ENCODE data around the gene TIGD6. TPM values are rescaled to one million over a fixed set of nuclear protein-coding genes. Genes with fewer than 3 reads are reported as not detected.
"Not testable (repeated sequence)": the region's sequence is repeated elsewhere in the genome, so short reads cannot be mapped to it uniquely, and the experiment has no call there.

TIGD6 gene
- total and polyA plus RNA-seq, 5 experiments from 2014 or later: 2.7 to 6.3 (median 4.5) TPM

DNA sequence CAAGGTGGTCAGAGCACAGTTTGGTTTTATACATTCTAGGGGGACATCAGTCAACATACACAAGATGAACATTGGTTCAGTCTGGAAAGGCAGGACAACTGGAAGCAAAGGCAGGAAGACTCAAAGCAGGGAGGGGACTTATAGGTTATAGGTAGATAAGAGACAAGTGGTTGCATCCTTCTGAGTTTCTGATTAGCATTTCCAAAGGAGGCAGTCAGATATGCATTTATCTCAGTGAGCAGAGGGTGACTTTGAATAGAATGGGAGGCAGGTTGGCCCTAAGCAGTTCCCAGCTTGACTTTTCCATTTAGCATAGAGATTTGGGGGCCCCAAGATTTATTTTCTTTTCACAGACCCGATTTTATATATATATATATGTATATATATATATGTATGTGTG lies 27.6 kb upstream of the TIGD6 start:
- ATAC-seq, H3K4me3 Mint-ChIP-seq, DNase-seq, POLR2A ChIA-PET, H3K27me3 Mint-ChIP-seq, H3K27ac Mint-ChIP-seq, H3K9me3 Mint-ChIP-seq, H3K4me1 Mint-ChIP-seq: not testable (repeated sequence)
- H3K36me3 Mint-ChIP-seq: peaks cover 5 to 90% (median 34%) of the 10 kb centered on the region in 3 donors

DNA sequence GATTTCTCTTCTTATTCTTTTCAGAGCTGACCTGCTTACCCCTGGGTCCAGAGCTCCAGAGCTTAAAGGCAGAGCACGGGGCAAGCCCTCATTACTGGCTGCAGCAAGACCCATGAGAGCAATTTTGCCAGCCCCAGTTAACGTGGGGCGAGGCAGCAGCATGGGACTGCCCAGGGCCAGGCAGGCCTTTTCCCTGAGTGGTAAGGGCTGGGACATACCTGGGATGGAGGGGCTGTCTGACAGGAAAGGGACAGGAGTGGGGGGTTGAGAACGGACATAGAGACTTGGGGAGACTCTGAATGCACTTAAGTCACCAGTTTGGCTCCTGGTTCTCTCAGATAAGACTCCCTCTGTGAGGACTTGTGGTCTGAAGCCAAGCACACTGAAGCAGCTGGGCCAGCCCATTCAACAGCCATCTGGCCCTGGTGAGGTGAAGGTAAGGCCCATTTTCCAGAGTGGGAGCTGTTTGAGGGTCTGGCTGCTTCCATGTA lies 26.3 kb upstream of the TIGD6 start:
- POLR2A ChIA-PET: no interaction called here
- Mint-ChIP-seq H3K36me3 (peaks cover 4 to 90% (median 28%) of the 10 kb centered on the region in 3 donors), H3K4me3 (no peak overlapping the region), H3K4me1 (peaks cover 0 to 7% (median 0%) of the 10 kb centered on the region in 4 donors), H3K27me3 (no peaks in the 10 kb centered on the region), H3K27ac (peak overlapping the region in 2 of 10 donors; percentile 28 to 58), H3K9me3 (no peaks in the 10 kb centered on the region)
- DNase-seq (no peak), ATAC-seq (no peak)

DNA sequence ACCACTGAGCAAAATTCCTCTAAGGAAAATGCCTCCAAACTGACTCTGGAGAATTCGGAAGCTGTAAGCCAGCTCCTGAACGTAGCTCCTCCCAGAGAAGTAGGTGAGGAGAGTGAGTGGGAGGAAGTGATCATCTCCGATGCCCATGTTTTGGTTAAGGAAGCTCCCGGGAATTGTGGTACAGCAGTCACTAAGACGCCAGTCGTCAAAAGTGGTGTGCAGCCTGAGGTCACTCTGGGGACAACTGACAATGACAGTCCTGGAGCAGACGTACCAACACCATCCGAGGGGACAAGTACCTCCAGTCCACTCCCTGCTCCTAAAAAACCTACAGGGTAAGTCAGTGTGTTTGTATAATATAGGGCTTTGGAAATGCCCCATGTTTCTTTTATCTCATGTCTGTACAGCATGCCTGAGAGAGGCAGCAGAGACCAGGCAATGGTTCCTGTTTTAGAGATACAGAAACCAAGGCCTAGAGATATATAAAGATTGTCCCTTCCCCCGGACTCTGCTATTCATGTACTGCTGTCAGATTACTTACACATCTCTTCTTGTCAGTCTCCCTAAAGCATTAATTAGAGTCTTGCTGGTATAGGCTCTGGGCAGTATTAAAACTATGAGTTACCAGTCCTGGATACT lies 24.0 kb upstream of the TIGD6 start:
- Mint-ChIP-seq H3K4me1 (peaks cover 0 to 7% (median under 1%) of the 10 kb centered on the region in 4 donors), H3K4me3 (no peak overlapping the region), H3K9me3 (no peaks in the 10 kb centered on the region), H3K27ac (no peak overlapping the region), H3K27me3 (no peaks in the 10 kb centered on the region), H3K36me3 (peaks cover under 1 to 92% (median 27%) of the 10 kb centered on the region in 3 donors)
- no peak for DNase-seq
- no peak for ATAC-seq
- POLR2A ChIA-PET: no interaction called here

DNA sequence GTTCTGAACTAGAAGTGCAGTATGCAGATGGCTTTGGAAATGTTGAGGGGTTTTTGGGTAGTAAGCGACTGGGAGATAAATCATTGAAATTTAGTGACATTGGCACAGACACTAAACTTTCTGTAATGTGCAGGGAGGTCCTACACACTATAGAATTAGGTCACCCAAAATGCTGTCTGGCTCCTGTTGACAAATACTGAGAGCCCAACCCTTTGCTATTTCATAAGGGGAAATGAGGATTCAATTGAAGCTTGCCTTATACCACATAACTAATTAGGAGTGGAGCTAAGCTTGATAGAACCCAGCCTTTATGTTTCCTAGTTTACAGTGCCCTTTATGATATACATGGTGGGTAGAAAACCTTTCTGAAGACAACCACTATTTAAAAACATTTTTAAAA lies 22.7 kb upstream of the TIGD6 start:
- Mint-ChIP-seq H3K4me3 (no peak overlapping the region), H3K9me3 (no peaks in the 10 kb centered on the region), H3K36me3 (peaks cover 6 to 94% (median 33%) of the 10 kb centered on the region in 3 donors), H3K27ac (no peak overlapping the region), H3K27me3 (no peaks in the 10 kb centered on the region), H3K4me1 (peaks cover 0 to 7% (median 2%) of the 10 kb centered on the region in 4 donors)
- ATAC-seq (no peak), DNase-seq (no peak)
- POLR2A ChIA-PET: no interaction called here

DNA sequence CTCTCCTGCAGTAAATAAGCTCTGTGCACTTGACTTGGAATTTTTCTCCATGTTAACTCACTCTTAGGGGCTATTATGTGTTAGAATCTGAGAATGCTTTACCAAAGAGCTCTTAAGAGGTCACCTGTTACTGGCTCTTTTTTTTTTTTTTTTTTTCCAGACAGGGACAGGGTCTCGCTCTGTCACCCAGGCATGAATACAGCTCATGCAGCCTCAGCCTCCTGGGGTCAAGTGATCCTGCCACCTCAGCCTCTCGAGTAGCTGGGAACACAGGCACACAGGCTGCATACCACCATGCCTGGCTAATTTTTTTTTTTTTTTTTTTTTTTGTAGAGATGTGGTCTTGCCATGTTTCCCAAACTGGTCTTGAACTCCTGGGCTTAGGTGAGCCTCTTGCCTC lies 22.2 kb upstream of the TIGD6 start:
- no peak overlapping the region for H3K4me3 Mint-ChIP-seq
- peak overlapping the region in 1 of 10 donors; percentile 51 for H3K27ac Mint-ChIP-seq
- H3K36me3 Mint-ChIP-seq: peaks cover 6 to 93% (median 31%) of the 10 kb centered on the region in 3 donors
- H3K4me1 Mint-ChIP-seq: peaks cover 0 to 6% (median 2%) of the 10 kb centered on the region in 4 donors
- POLR2A ChIA-PET: no interaction called here
- no peaks in the 10 kb centered on the region for H3K27me3 Mint-ChIP-seq
- DNase-seq (no peak), ATAC-seq (no peak)
- no peaks in the 10 kb centered on the region for H3K9me3 Mint-ChIP-seq

DNA sequence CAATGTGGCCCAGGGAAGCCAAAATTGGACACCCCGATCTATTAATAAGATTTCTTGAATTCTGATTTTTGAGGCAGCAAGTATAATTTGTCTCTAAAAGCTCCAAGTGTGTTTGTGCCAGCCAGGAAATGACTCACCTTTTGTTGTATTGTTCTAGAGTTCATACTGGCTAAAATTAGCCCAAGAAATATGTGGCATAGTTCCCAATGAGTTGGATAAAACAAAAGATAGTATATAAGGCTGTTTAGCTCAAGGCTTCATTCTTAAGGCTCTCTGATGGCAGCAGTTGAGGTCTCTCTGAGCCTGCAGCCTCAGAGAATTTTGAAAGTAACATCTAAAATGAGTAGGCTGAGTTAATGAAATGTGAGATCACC lies 21.7 kb upstream of the TIGD6 start:
- POLR2A ChIA-PET: no interaction called here
- H3K27ac Mint-ChIP-seq: peak overlapping the region in 5 of 10 donors; percentile 27 to 61 (median 51)

DNA sequence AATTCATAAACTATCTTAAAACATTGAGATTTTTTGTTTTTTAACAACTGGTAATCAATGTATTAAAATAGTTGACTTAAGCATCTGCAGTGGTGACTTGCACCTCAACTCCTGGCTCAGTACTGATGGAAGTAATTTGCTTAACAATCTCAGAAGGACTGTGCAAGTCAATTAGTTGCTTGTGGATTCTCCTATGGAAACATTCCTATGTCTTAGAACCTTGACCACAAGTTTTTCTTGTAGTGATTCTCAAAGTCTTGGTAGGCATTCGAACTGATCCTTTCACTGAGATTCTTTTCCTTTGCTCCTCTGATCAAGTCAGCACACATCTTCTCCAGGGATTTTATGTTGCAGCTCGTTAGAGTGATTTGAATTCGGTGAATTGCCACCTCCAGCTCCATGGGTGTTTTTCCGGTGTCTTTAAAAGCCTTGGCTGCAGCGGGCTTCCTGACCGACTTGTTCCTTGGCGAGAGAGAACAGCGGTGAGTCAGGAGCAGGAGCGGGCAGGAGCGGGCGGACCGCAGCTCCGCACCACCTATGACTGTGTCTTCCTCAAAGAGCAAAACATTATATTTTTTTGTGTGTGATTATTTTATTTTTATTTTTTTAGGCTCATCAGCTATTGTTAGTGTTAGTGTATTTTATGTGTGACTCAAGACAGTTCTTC lies 21.2 kb upstream of the TIGD6 start:
- POLR2A ChIA-PET: no interaction called here
- Mint-ChIP-seq H3K4me1 (peaks cover 0 to 6% (median 2%) of the 10 kb centered on the region in 4 donors), H3K27me3 (no peaks in the 10 kb centered on the region), H3K9me3 (peaks cover 0 to under 1% (median 0%) of the 10 kb centered on the region in 9 donors), H3K36me3 (peaks cover 6 to 94% (median 28%) of the 10 kb centered on the region in 3 donors), H3K4me3 (no peak overlapping the region), H3K27ac (peak overlapping the region in 4 of 10 donors; percentile 51 to 62 (median 54))
- ATAC-seq (no peak), DNase-seq (no peak)

More for the DNA sequence above, 21.7 kb upstream of the TIGD6 start:
- Mint-ChIP-seq H3K27me3 (no peaks in the 10 kb centered on the region), H3K4me1 (peaks cover 0 to 6% (median 2%) of the 10 kb centered on the region in 4 donors), H3K4me3 (no peak overlapping the region), H3K9me3 (no peaks in the 10 kb centered on the region), H3K36me3 (peaks cover 6 to 93% (median 31%) of the 10 kb centered on the region in 3 donors)
- no peak for DNase-seq
- no peak for ATAC-seq

DNA sequence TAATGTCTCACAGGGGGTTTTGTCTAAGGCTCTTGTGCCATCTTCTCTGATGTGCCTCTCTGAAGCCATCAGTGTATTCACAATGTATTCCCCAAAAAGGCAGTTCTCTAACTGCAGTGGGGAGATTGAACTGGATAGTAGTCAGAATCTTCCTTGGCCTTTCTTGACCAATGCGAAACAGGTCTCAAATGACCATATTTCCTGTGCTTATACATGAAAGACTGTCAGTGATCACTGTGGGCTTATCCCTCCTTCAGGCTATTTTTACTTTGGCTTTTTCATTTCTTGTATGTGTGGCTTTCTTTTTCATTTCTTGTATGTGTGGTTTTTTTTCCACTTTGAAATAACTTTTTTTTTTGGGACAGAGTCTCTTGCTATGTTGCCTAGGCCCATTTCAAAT lies 19.8 kb upstream of the TIGD6 start:
- Mint-ChIP-seq H3K27ac (peak overlapping the region in 2 of 10 donors; percentile 31 to 37), H3K4me1 (peaks cover 0 to 6% (median 2%) of the 10 kb centered on the region in 4 donors), H3K9me3 (peaks cover 0 to 12% (median 0%) of the 10 kb centered on the region in 9 donors), H3K4me3 (no peak overlapping the region), H3K27me3 (no peaks in the 10 kb centered on the region), H3K36me3 (peaks cover 15 to 94% (median 35%) of the 10 kb centered on the region in 3 donors)
- DNase-seq (no peak), ATAC-seq (no peak)
- POLR2A ChIA-PET: no interaction called here

DNA sequence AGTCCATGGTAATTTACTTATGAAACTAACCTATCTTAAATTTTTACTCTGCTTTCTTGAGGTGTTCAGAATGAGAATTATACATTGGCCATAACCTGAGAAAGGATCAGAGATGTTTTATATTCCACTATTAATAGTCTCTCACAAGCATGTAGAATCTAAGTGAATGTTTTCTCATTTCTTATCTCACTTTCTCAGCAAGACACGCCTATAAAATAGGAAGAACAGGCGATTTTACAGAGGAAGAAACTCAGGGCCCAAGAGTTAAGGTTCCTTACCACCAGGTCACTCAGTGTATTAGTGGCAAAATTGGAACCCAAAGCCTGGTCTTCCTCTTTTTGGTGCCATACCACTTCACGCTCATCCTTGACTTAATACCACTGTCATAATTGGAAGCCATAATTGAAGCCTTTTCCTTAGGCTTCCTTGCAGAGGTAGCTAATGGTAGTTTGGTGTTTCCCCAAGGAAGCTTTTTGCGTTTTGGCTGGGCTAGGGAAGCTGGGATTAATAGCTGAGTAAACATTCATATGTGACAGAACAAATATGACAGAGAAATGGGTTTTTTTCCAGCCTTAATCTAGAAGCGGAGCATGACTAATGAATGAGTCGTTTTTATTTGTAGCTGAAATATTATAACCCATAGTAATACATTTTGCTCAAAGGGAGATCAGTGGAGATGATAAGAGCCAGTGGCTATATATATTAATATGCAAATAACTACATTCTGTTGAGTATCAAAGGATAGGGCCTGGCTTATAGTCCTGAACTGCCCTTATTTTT lies 17.0 kb upstream of the TIGD6 start:
- POLR2A ChIA-PET: no interaction called here
- Mint-ChIP-seq H3K9me3 (peaks cover 0 to 12% (median 0%) of the 10 kb centered on the region in 9 donors), H3K27me3 (no peaks in the 10 kb centered on the region), H3K27ac (no peak overlapping the region), H3K4me3 (no peak overlapping the region), H3K36me3 (peaks cover 26 to 98% (median 55%) of the 10 kb centered on the region in 3 donors), H3K4me1 (peaks cover 0 to 6% (median 3%) of the 10 kb centered on the region in 4 donors)
- ATAC-seq (no peak), DNase-seq (no peak)

DNA sequence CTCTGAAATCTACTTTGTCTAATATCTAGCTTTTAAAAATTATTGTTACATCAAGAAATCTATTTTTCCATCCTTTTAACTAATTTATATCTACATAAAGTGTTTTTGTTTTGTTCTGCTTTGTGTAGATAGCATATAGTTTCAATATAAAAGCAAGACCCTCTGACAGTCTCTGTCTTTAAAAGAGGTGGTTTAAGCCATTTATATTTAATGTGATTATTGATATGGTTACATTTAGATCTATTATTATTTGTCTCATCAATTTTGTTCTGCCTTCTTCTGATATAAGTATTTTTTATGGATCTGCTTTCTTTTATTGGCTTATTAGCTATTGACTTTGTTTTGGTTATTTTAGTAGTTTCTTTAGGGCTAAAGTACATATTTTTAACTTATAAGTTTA lies 16.1 kb upstream of the TIGD6 start:
- DNase-seq: no peak
- Mint-ChIP-seq H3K36me3 (peaks cover 32 to 98% (median 59%) of the 10 kb centered on the region in 3 donors), H3K4me3 (no peak overlapping the region), H3K27ac (no peak overlapping the region), H3K27me3 (no peaks in the 10 kb centered on the region), H3K9me3 (peaks cover 0 to 12% (median 0%) of the 10 kb centered on the region in 9 donors), H3K4me1 (peaks cover 0 to 8% (median 4%) of the 10 kb centered on the region in 4 donors)
- no peak for ATAC-seq
- POLR2A ChIA-PET: interaction anchor here (0.6 to 0.8 kb wide), 3 partner anchors 11 to 319 kb away, joined by 3 to 6 read pairs (median 6); no protein-coding TSS in a partner anchor

DNA sequence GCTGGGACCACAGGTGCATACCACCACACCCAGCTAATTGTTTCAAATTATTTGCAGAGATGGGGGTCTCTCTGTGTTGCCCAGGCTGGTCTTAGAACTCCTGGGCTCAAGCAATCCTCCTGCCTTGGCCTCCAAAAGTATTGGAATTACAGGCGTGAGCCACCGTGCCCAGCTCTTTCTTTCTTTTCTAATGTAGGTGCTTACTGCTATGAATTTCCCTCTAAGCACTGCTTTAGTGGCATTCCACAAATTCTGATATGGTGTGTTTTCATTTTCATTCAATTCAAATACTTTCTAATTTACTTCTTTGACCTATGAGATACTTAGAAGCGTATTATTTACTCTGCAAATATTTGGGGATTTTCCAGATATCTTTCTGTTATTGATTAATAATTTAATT lies 15.0 kb upstream of the TIGD6 start:
- H3K4me3 Mint-ChIP-seq: no peak overlapping the region
- no peak overlapping the region for H3K27ac Mint-ChIP-seq
- DNase-seq (no peak), ATAC-seq (no peak)
- peaks cover 0 to 12% (median 0%) of the 10 kb centered on the region in 9 donors for H3K9me3 Mint-ChIP-seq
- POLR2A ChIA-PET: no interaction called here
- H3K4me1 Mint-ChIP-seq: peaks cover 0 to 9% (median 6%) of the 10 kb centered on the region in 4 donors
- H3K36me3 Mint-ChIP-seq: peaks cover 32 to 98% (median 58%) of the 10 kb centered on the region in 3 donors
- no peaks in the 10 kb centered on the region for H3K27me3 Mint-ChIP-seq

DNA sequence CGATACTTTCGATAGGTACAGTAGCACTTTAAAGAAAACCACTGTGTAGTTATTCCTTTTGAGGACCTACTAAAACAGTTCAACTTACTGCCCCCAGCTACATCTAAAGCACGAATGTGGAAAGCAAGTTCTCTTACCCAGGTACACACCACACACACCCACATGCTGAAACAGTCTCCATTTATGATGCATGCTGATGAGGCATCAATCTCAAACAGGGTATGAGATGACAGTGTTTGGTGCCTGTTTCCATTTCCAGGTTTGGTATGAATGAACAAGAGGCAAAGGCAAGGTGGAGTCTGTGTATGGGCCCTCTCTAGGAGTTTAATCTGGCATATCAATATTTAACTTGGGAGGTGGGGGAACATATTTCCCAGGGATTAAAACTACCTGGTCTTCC lies 14.0 kb upstream of the TIGD6 start:
- ATAC-seq: no peak
- peaks cover 2 to 8% (median 5%) of the 10 kb centered on the region in 4 donors for H3K4me1 Mint-ChIP-seq
- peak overlapping the region in 2 of 10 donors; percentile 25 to 44 for H3K27ac Mint-ChIP-seq
- H3K9me3 Mint-ChIP-seq: peaks cover 0 to 12% (median 0%) of the 10 kb centered on the region in 9 donors
- no peak for DNase-seq
- H3K36me3 Mint-ChIP-seq: peaks cover 32 to 98% (median 58%) of the 10 kb centered on the region in 3 donors
- H3K27me3 Mint-ChIP-seq: no peaks in the 10 kb centered on the region
- H3K4me3 Mint-ChIP-seq: no peak overlapping the region
- POLR2A ChIA-PET: no interaction called here
